Ishikawa (cell line): ENCODE data around the gene TANC1.

ENCODE experiments used
- CREB1 ChIP-seq: IDR thresholded peaks from 2 replicates; pipeline ENCODE4 v1.6.1; 2012; ENCODE audit warnings: low read depth
- EGR1 ChIP-seq: IDR thresholded peaks from 2 replicates; pipeline ENCODE4 v1.6.1; 2012
- EP300 ChIP-seq: IDR thresholded peaks from 2 replicates; pipeline ENCODE4 v1.6.1; 2012; ENCODE audit warnings: borderline replicate concordance
- NFIC ChIP-seq: IDR thresholded peaks from 2 replicates; pipeline ENCODE4 v1.6.1; 2012
- RAD21 ChIP-seq: IDR thresholded peaks from 2 replicates; pipeline ENCODE4 v1.6.1; 2012; ENCODE audit warnings: low read depth
- YY1 ChIP-seq: IDR thresholded peaks from 2 replicates; pipeline ENCODE4 v1.6.1; 2012; ENCODE audit warnings: low read depth
- ZBTB7A ChIP-seq: IDR thresholded peaks from 2 replicates; pipeline ENCODE4 v1.6.1; 2012; ENCODE audit warnings: low read depth
- TF ChIP-seq, protein P1 (sequence below): IDR thresholded peaks from 2 replicates; pipeline ENCODE4 v1.6.1; 2012; ENCODE audit warnings: low read depth, mild to moderate bottlenecking
- TF ChIP-seq, protein P2 (sequence below): IDR thresholded peaks from 2 replicates; pipeline ENCODE4 v1.6.1; 2012

GRCh38 chr2:158928515-158928914, 39.9 kb upstream of the TANC1 start:
- TF ChIP-seq YY1 (no peak), RAD21 (no peak), CREB1 (no peak), EP300 (no peak), ZBTB7A (no peak), NFIC (no peak), EGR1 (no peak)
- TF ChIP-seq, protein P1, sequence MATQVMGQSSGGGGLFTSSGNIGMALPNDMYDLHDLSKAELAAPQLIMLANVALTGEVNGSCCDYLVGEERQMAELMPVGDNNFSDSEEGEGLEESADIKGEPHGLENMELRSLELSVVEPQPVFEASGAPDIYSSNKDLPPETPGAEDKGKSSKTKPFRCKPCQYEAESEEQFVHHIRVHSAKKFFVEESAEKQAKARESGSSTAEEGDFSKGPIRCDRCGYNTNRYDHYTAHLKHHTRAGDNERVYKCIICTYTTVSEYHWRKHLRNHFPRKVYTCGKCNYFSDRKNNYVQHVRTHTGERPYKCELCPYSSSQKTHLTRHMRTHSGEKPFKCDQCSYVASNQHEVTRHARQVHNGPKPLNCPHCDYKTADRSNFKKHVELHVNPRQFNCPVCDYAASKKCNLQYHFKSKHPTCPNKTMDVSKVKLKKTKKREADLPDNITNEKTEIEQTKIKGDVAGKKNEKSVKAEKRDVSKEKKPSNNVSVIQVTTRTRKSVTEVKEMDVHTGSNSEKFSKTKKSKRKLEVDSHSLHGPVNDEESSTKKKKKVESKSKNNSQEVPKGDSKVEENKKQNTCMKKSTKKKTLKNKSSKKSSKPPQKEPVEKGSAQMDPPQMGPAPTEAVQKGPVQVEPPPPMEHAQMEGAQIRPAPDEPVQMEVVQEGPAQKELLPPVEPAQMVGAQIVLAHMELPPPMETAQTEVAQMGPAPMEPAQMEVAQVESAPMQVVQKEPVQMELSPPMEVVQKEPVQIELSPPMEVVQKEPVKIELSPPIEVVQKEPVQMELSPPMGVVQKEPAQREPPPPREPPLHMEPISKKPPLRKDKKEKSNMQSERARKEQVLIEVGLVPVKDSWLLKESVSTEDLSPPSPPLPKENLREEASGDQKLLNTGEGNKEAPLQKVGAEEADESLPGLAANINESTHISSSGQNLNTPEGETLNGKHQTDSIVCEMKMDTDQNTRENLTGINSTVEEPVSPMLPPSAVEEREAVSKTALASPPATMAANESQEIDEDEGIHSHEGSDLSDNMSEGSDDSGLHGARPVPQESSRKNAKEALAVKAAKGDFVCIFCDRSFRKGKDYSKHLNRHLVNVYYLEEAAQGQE: no peak
- TF ChIP-seq, protein P2, sequence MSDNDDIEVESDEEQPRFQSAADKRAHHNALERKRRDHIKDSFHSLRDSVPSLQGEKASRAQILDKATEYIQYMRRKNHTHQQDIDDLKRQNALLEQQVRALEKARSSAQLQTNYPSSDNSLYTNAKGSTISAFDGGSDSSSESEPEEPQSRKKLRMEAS: no peak
